Spleen (tissue), 7 donors: ENCODE measurements around the gene ZDHHC4.

Experiments used
- CTCF ChIP-seq, 11 experiments: fragments of 200-600 bp in 7 of 11; fragments of 450-650 bp in 4 of 11; sonication (generic) in 4 of 11; IDR thresholded peaks in 8 of 11; conservative IDR thresholded peaks in 3 of 11; 1 replicate in 7 of 11; 2 replicates in 4 of 11; pipeline versions ENCODE4 v1.4.0 to v1.8.0; 2016 to 2021; ENCODE audit warnings: antibody characterized with exemption in 11 of 11, inconsistent platforms in 4 of 11, mild to moderate bottlenecking in 1 of 11
- POLR2AphosphoS5 ChIP-seq, 3 donors: sonication (generic); formaldehyde crosslinking; IDR thresholded peaks; one replicate each; pipeline ENCODE4 v1.5.1; 2017; ENCODE audit warnings: antibody characterized with exemption in 3 of 3
- donor health status: DM: no; HTN: no; CAD: no; lungs with moderate emphysema.
- donor health status: DM: no; HTN: no; CAD: no.
- donor health status: DM: no; HTN: no; CAD: no.

- TF ChIP-seq POLR2AphosphoS5 (IDR thresholded peaks at IDR 0.05) (peak in 1 of 3 donors; percentile 20), CTCF (IDR thresholded peaks at IDR 0.05 in 8 of 11, conservative IDR thresholded peaks at IDR 0.05 in 3 of 11) (peak in 1 of 11 experiments; percentile 10)
These were observed 37.9 kb downstream of the ZDHHC4 start, which contains the start of gene ZNF853 for GRCh38 chr7:6614953-6615722.
